K562 (cell line): ENCODE results near the gene MPG. TPM values are rescaled to one million over a fixed set of nuclear protein-coding genes. Genes with fewer than 3 reads are reported as not detected.

ENCODE experiments used
- HNRNPUL1 ChIP-seq: fragments of 200-400 bp; formaldehyde crosslinking; IDR thresholded peaks from 2 replicates; pipeline ENCODE4 v1.6.1; 2017; ENCODE audit warnings: low read length
- IRF2 ChIP-seq: sonication (generic); formaldehyde crosslinking; IDR thresholded peaks from 2 replicates; pipeline ENCODE4 v1.8.1; 2022; ENCODE audit warnings: mild to moderate bottlenecking, missing genetic modification reagents
- KHSRP ChIP-seq: fragments of 450-650 bp; IDR thresholded peaks from 2 replicates; pipeline ENCODE4 v1.6.1; 2017
- NELFE ChIP-seq: IDR thresholded peaks from 2 replicates; pipeline ENCODE4 v1.6.1; 2011; ENCODE audit warnings: mild to moderate bottlenecking; ENCODE audit not compliant: insufficient read depth, insufficient read length
- SIX5 ChIP-seq, 2 experiments: IDR thresholded peaks; 2 replicates each; pipeline ENCODE4 v1.6.1; 2011; ENCODE audit warnings: low read length in 2 of 2, borderline replicate concordance in 1 of 2, low read depth in 1 of 2, mild to moderate bottlenecking in 1 of 2, moderate library complexity in 1 of 2; ENCODE audit not compliant: insufficient read depth in 1 of 2
- SMC3 ChIP-seq: conservative IDR thresholded peaks from 2 replicates; pipeline ENCODE4 v1.6.1; 2011; ENCODE audit warnings: low read depth, low read length, improper control_type of control experiment; ENCODE audit not compliant: insufficient read depth
- SREBF2 ChIP-seq: sonication (generic); formaldehyde crosslinking; IDR thresholded peaks from 2 replicates; pipeline ENCODE4 v1.4.0; 2020; ENCODE audit warnings: mild to moderate bottlenecking, missing genetic modification reagents
- TGIF2 ChIP-seq: sonication (generic); formaldehyde crosslinking; IDR thresholded peaks from 2 replicates; pipeline ENCODE4 v1.8.1; 2022; ENCODE audit warnings: mild to moderate bottlenecking, missing genetic modification reagents, moderate library complexity
- VEZF1 ChIP-seq: fragments of 200-800 bp; sonication (Bioruptor generic); IDR thresholded peaks from 2 replicates; pipeline ENCODE4 v1.6.1; 2017; ENCODE audit warnings: missing genetic modification characterization, missing compliant biosample characterization
- ZKSCAN1 ChIP-seq: fragments of 150-350 bp; IDR thresholded peaks from 2 replicates; pipeline ENCODE4 v1.6.1; 2016; ENCODE audit warnings: low read depth, low read length
- polyA plus RNA-seq, 8 experiments: library from polyadenylated mRNA; depleted of rRNA in 4 of 8; stranded (reverse) in 5 of 8; unstranded in 3 of 8; fragments of >200 nt; fragmentation: Nextera tagmentation in 2 of 8; fragmentation: Illumina TruSeq in 1 of 8; extraction: Ambion mirVana in 2 of 8; extraction: Trizol in 1 of 8; gene quantifications; 2 replicates each; pipeline versions ENCODE4 v1.2.1 to v1.2.3, GENCODE V29; 2011 to 2014; ENCODE audit warnings: inconsistent platforms in 1 of 8, missing spikeins in 1 of 8
- total RNA-seq, 7 experiments: library from RNA; depleted of rRNA in 6 of 7; stranded (reverse); fragments of >200 nt in 6 of 7; fragmentation: Illumina TruSeq in 2 of 7; extraction: Trizol in 2 of 7; gene quantifications; 2 replicates each; pipeline versions ENCODE4 v1.2.1 to v1.2.3, GENCODE V29; 2011 to 2021; ENCODE audit warnings: low replicate concordance in 1 of 7
- TF ChIP-seq, protein P1 (sequence below): sonication (generic); formaldehyde crosslinking; IDR thresholded peaks from 2 replicates; pipeline ENCODE4 v1.8.1; 2023; ENCODE audit warnings: mild to moderate bottlenecking, missing genetic modification reagents
- TF ChIP-seq, protein P2 (sequence below): IDR thresholded peaks from 2 replicates; pipeline ENCODE4 v1.6.1; 2011; ENCODE audit warnings: borderline replicate concordance, low read depth, mild to moderate bottlenecking, moderate library complexity, low read length; ENCODE audit not compliant: insufficient read depth, poor library complexity, severe bottlenecking
- TF ChIP-seq, protein P3 (sequence below): fragments of 250-450 bp; sonication (Bioruptor Pico); IDR thresholded peaks from 2 replicates; pipeline ENCODE4 v1.8.0; 2021; ENCODE audit warnings: borderline replicate concordance, mild to moderate bottlenecking, moderate library complexity; ENCODE audit not compliant: poor library complexity, severe bottlenecking
- TF ChIP-seq, protein P4 (sequence below): IDR thresholded peaks from 2 replicates; pipeline ENCODE4 v1.6.1; 2014; ENCODE audit warnings: antibody characterized with exemption
- TF ChIP-seq, protein P5 (sequence below): fragments of 250-450 bp; sonication (Bioruptor Pico); IDR thresholded peaks from 2 replicates; pipeline ENCODE4 v1.4.0; 2020; ENCODE audit warnings: borderline replicate concordance

The MPG gene
- total and polyA plus RNA-seq, 9 of the 15 experiments (the other 6 are each of a cell fraction or from before 2014, with no cell fraction given): 0.42 to 226 (median 36.2) TPM

GRCh38 chr16:53346-54236 is 24.4 kb upstream of the MPG start, which contains the start of the genes POLR3K and SNRNP25 (continued):
- no peak for TF ChIP-seq SIX5 (IDR thresholded peaks at IDR 0.05; ENCODE audit: borderline replicate concordance in 1 of 2, insufficient read depth in 1 of 2, low read depth in 1 of 2, low read length in 2 of 2)
- TF ChIP-seq SREBF2 (CRISPR knock-in tag): no peak
- TF ChIP-seq, protein P1, sequence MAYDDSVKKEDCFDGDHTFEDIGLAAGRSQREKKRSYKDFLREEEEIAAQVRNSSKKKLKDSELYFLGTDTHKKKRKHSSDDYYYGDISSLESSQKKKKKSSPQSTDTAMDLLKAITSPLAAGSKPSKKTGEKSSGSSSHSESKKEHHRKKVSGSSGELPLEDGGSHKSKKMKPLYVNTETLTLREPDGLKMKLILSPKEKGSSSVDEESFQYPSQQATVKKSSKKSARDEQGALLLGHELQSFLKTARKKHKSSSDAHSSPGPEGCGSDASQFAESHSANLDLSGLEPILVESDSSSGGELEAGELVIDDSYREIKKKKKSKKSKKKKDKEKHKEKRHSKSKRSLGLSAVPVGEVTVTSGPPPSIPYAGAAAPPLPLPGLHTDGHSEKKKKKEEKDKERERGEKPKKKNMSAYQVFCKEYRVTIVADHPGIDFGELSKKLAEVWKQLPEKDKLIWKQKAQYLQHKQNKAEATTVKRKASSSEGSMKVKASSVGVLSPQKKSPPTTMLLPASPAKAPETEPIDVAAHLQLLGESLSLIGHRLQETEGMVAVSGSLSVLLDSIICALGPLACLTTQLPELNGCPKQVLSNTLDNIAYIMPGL (CRISPR knock-in tag): no peak; the same call in 1 of the 2 replicates
- peak; percentile 97 for TF ChIP-seq VEZF1 (CRISPR knock-in tag)
- TF ChIP-seq TGIF2 (CRISPR knock-in tag): no peak
- no peak for TF ChIP-seq ZKSCAN1
- no peak for TF ChIP-seq NELFE
- TF ChIP-seq, protein P2, sequence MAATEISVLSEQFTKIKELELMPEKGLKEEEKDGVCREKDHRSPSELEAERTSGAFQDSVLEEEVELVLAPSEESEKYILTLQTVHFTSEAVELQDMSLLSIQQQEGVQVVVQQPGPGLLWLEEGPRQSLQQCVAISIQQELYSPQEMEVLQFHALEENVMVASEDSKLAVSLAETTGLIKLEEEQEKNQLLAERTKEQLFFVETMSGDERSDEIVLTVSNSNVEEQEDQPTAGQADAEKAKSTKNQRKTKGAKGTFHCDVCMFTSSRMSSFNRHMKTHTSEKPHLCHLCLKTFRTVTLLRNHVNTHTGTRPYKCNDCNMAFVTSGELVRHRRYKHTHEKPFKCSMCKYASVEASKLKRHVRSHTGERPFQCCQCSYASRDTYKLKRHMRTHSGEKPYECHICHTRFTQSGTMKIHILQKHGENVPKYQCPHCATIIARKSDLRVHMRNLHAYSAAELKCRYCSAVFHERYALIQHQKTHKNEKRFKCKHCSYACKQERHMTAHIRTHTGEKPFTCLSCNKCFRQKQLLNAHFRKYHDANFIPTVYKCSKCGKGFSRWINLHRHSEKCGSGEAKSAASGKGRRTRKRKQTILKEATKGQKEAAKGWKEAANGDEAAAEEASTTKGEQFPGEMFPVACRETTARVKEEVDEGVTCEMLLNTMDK: no peak
- TF ChIP-seq, protein P3, sequence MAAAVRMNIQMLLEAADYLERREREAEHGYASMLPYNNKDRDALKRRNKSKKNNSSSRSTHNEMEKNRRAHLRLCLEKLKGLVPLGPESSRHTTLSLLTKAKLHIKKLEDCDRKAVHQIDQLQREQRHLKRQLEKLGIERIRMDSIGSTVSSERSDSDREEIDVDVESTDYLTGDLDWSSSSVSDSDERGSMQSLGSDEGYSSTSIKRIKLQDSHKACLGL (CRISPR knock-in tag): no peak
- no peak for TF ChIP-seq SMC3
- TF ChIP-seq, protein P4, sequence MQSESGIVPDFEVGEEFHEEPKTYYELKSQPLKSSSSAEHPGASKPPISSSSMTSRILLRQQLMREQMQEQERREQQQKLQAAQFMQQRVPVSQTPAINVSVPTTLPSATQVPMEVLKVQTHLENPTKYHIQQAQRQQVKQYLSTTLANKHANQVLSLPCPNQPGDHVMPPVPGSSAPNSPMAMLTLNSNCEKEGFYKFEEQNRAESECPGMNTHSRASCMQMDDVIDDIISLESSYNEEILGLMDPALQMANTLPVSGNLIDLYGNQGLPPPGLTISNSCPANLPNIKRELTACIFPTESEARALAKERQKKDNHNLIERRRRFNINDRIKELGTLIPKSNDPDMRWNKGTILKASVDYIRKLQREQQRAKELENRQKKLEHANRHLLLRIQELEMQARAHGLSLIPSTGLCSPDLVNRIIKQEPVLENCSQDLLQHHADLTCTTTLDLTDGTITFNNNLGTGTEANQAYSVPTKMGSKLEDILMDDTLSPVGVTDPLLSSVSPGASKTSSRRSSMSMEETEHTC: no peak
- TF ChIP-seq, protein P5, sequence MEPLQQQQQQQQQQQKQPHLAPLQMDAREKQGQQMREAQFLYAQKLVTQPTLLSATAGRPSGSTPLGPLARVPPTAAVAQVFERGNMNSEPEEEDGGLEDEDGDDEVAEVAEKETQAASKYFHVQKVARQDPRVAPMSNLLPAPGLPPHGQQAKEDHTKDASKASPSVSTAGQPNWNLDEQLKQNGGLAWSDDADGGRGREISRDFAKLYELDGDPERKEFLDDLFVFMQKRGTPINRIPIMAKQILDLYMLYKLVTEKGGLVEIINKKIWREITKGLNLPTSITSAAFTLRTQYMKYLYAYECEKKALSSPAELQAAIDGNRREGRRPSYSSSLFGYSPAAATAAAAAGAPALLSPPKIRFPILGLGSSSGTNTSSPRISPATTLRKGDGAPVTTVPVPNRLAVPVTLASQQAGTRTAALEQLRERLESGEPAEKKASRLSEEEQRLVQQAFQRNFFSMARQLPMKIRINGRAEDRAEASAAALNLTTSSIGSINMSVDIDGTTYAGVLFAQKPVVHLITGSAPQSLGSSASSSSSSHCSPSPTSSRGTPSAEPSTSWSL: no peak
- no peak for TF ChIP-seq KHSRP
- TF ChIP-seq IRF2: no peak
- no peak for TF ChIP-seq HNRNPUL1
